Urothelium cell line (cell line): ENCODE data around the gene TPSD1.
"Not testable (repeated sequence)": the region's sequence is repeated elsewhere in the genome, so short reads cannot be mapped to it uniquely, and the experiment has no call there.

Source experiments
- DNase-seq: peaks from one replicate; pipeline ENCODE4 v3.0.0; 2011; ENCODE audit warnings: low spot score, mixed read lengths
- FAIRE-seq: peaks from 2 replicates; lab custom pipeline; 2011; peaks lifted over from hg19 to GRCh38; lab: Jason Lieb, UNC

TPSD1 gene

DNA sequence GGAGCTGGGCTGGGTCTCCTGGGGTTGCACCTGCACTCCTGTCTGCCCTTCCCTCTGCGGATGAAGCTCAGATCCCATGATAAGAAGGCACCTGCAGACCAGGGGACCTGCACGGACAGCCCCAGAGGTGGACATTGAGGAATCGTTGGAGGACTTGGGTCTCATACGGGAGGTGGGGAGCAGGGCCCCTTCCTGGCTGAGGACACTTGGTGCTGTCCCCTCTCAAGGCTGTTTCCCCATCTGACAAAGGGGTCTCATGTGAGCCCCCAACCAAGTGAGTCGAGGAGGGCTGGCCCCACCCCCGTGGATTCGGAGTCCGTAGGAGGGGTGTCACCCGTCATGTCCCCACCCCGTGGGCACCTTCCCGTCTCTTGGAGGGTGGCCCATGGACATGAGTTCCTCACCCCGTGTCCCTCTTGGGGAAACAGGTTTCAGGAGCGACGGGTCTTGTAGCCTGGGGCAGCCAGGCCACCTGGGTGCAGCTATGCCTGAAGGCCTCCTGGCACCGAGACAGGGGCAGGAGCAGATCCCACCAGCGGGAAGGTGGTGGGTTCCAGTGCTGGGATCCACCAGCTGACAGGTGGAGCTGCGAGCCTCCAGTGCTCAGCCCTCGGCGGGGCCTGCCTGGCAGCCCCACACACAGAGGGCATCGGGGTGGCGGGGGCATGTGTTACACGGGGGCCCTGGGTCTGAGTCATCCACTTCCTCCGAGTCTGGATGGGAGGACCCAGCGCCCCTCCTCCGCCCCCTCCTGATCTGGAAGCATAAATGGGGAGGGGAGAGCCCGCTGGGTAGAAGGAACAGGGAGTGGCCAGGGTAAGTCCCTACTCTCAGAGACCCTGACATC lies at the start of gene TPSD1:
Gene TPSD1, plus strand, starts transcription at position 794 of the 847 bp plus-strand sequence. CDS start 212 bp downstream, outside the sequence.
- not testable (repeated sequence) for FAIRE-seq, DNase-seq

DNA sequence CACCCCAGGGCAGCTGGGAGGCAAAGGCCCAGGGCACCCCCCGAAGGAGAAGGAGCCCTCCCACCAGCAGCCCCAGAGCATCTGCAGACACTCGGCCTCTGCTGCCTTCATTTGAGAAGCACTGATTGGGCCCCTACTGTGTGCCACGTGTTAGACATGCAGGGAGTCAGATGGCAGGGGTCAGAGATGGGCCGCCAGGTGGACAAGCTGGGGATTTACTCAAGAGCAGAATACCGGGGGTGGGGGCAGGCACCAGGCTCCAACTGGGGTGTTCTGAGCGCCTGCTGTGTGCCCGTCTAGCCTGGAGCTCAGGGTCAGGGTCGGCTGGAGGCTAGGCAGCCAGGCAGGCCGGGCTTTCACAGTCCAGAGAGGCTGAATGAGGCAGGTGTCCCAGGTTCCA lies 49.5 kb upstream of the TPSD1 start:
- DNase-seq: no peak
- FAIRE-seq: no peak

DNA sequence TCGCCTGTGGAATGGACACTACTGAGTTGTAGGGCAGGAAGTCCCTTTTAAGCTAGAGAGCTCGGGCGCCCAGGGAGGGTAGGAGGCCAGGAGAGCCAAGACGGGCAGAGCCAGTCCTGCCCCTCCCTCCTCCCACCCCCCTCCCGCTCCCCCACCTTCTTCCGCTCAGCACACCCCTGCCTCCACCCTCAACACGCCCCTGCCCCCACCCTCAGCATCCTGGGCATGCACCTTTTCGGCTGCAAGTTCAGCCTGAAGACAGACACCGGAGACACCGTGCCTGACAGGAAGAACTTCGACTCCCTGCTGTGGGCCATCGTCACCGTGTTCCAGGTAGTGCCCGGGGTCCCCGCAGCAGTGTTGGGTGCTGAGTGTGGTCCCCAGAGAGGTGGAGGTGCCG lies 49.1 kb upstream of the TPSD1 start:
- no peak for FAIRE-seq
- DNase-seq: no peak

DNA sequence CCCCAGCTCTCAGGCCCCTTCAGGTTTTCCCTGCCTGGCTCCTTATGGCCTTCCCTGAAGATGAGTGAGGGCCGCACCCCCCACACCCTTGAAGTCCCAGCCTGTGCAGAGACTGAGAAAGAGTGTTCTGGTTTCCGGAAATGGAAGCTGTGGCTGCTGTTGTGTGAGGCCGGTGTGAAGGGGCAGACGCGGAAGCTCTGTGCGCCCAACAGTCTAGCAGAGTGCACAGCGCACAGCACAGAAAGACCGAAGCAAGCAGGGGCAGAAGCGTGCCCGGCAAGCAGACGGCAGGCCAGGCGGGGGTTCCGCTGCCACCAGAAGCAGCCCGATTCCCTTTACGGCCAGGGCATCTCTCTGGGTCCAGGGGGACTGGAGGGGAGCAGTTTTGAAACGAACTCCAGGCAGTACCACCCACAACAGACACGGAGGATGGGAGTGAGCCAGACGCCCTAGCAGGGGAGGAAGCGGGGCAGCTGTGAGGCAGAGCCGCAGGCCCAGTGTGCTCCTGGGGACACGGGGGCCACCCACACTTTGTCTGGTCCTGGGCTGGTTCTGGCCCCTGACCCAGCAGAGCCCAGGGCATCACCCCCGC lies 47.5 kb upstream of the TPSD1 start:
- no peak for DNase-seq
- FAIRE-seq: no peak

DNA sequence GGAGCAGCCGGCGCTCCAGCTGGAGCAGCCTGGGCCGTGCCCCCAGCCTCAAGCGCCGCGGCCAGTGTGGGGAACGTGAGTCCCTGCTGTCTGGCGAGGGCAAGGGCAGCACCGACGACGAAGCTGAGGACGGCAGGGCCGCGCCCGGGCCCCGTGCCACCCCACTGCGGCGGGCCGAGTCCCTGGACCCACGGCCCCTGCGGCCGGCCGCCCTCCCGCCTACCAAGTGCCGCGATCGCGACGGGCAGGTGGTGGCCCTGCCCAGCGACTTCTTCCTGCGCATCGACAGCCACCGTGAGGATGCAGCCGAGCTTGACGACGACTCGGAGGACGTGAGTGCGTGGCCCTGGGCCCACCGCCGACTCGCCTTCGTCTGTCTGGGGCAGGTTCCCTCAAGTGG lies 46.8 kb upstream of the TPSD1 start:
- FAIRE-seq (no peak), DNase-seq (no peak)

DNA sequence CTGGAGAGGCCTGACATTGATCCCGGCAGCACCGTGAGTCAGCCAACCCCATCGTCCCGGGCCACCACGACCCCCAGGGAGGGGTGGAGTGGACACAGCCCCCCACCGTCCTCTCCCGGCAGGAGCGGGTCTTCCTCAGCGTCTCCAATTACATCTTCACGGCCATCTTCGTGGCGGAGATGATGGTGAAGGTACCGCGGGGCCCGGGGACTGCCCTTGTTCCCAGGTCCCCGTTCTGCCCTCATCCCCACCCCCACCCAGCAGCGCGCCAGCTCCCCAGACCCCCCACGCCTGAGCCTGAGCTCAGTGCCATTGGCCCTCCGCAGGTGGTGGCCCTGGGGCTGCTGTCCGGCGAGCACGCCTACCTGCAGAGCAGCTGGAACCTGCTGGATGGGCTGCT lies 45.4 kb upstream of the TPSD1 start:
- no peak for DNase-seq

DNA sequence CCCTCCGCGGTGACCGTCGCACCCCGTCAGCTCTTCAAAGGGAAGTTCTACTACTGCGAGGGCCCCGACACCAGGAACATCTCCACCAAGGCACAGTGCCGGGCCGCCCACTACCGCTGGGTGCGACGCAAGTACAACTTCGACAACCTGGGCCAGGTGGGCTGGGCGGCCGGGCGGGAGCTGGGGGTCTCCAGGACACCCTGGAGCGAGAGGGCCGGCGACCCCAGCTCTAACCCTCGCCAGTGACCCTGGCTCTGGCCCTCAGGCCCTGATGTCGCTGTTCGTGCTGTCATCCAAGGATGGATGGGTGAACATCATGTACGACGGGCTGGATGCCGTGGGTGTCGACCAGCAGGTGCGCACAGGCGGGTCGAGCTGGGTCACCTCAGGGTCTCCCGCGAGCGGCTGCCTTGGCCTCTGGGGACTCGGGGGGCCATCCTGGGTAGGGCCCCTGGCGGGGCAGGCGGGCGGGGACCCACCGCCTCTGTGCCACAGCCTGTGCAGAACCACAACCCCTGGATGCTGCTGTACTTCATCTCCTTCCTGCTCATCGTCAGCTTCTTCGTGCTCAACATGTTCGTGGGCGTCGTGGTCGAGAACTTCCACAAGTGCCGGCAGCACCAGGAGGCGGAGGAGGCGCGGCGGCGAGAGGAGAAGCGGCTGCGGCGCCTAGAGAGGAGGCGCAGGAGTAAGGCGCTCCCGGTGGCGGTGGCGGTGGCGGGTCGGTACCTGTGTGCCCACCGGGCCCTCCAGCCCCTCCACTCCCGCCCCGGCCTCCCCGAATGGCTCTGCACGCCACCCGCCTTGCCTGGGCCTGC lies 44.2 kb upstream of the TPSD1 start:
- DNase-seq (no peak), FAIRE-seq (no peak)

More for the DNA sequence above, 45.4 kb upstream of the TPSD1 start:
- no peak for FAIRE-seq

DNA sequence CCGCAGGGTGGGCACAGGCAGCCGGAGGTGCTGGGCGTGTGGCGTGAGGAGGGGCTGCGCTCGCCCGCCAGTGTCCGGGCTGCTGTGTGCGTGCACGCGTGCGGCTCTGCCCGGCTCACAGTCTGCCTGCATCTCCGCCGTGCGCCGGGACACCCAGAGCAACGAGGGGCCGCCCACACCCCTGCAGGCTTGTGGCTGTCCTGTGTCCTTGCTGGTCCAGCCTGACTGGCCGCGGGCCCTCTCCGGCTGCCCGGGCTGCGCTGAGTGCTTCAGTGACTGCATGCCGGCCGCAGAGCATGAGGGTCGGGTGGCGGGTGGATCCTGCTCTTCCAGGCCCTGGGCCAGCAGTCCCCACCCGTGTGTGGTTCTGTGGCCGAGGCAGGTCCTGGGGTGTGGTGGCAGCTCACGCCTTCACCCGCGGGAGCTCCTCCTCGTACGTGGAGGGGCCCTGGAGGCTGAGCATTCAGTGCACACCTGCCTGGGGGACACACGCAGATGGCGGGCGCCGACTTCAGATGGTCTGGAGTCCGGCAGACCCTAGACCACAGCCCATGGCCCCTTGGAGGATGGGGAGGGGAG lies 43.2 kb upstream of the TPSD1 start:
- DNase-seq: no peak
- FAIRE-seq: no peak

DNA sequence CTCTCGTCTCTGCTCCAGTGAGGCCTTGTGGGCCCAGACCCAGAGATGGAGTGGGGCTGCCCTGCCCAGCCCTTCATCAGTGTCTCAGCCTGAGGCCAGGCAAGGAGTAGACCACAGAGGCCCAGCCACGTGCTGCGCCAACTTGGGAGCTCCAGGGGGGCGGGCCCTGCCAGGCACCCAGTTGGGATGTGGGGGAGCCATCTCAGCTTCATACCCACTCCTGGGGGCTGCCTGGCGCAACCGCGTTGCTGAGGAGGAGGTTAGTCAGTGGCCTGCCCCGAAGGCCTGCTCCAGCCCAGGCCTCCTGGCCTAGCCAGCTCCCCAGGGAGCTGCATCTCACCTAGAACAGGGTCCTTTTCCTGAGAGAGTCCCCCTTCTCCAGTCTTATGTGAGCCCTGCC lies 42.6 kb upstream of the TPSD1 start:
- FAIRE-seq (no peak), DNase-seq (no peak)

DNA sequence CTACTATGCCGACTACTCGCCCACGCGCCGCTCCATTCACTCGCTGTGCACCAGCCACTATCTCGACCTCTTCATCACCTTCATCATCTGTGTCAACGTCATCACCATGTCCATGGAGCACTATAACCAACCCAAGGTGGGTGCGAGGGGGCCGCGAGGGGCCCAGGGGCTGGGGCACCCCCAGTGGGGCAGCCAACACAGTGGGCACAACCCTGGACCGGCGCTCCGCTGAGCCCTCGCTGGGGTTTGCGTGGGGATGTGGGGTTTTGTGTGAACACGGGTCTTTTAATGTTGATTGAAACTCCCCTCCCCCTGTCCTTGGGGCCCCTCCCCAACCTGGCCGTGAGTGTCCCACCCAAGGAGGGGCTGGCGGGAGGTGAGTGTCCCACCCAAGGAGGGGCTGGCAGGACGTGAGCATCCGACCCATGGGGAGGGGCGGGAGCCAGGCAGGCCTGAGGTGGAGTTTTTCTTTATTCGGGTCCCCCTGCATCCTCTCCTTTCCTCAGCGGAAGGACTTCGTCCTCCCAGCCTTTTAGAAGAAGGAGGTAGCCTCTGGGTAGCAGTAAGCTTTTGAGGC lies 42.0 kb upstream of the TPSD1 start:
- DNase-seq (no peak), FAIRE-seq (no peak)

DNA sequence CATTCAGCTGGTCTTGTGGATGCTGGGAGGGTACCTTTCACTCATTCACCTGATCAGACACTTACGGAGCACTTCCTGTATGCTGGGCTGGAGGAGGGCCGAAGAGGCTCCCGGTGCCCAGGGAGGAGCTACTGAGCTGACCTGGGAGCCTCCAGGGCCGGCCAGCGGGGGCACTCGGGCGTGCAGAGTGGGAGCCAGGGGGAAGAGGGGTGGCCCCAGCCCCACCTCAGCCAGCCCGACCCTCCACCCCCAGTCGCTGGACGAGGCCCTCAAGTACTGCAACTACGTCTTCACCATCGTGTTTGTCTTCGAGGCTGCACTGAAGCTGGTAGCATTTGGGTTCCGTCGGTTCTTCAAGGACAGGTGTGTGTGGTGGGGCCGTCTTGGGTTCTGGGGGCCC lies 41.1 kb upstream of the TPSD1 start:
- DNase-seq: no peak

DNA sequence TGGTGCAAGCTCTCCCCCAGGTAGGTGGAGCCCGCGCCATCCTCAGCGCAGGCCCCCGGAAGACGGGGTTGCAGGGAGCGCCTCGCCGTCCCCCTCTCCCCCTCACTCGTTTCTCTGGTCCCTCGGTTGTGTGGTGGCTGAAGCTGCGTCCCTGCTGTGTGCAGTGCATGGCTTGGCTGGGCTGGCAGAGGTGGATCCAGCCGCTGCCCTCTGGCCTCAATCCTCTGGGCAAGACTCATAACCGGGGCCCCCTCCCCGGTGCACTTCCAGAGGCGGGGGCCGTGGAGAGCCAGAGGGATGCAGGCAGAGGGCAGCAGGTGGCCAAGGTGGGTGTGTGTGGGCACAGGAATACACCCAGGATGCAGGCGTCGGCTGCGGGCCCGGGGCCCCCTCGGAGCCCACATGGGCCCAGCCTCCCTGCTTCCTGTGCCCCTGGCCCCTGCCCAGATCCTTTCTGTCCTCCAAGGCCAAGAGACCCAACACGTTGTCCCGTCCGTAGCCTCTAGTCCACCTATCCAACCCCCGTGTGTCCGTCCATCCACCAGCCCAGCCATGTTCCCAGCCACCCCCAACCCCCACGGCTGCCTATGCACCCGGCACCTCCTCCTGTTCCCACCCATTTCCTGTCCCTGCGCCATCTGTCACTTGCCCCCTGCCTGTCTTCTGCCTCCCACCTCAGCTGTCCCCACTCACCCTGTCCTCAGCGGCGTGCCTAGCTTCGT lies 40.1 kb upstream of the TPSD1 start:
- DNase-seq: no peak
- no peak for FAIRE-seq

More for the DNA sequence above, 41.1 kb upstream of the TPSD1 start:
- no peak for FAIRE-seq

DNA sequence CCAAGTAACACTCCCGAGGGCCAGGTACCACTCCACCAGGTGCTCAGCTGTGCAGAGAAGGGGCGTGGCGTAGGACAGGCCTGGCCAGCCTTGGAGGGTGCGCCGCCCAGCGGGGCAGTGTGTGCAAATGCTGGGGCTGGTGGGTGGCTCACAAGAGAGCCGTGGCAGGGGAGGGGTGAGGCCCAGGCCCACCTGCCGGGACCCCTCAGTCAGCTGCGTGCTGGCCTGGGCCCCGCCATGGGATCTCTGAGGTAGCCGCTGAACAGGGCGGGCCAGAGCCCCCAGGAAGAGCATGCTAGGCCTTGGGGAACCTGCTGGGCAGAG lies 39.6 kb upstream of the TPSD1 start:
- FAIRE-seq: no peak
- DNase-seq: no peak

DNA sequence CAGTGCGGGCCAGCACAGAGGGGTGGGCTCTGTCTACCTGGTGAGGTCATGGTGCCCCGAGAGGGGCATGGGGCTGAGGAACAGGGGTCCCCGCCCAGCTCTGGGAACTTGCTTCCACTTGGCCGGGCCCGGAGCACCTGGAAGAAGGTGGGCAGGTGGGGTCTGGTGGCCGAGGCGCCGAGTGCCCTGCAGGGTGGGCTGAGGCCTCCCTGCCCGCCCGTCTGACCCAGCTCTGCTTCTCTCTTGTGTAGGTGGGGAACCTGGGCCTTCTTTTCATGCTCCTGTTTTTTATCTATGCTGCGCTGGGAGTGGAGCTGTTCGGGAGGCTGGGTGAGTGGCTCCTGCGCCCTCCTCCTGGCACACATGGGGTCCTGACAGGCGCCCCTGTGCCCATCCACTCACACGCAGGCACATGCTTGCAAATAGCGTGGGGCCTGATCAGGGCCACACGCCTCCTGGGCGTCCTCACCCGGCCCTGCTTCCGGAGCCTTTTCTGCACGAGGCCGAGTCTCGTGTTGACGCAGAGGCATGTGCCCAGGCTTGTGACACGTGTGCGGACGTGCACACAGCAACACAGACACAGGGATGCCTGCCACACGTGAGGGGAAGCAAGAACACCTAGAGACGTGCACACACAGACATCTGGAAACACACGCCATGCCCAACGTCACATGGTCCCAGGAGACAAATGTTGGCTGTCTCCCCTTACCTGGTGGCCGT lies 39.0 kb upstream of the TPSD1 start:
- FAIRE-seq: no peak

DNA sequence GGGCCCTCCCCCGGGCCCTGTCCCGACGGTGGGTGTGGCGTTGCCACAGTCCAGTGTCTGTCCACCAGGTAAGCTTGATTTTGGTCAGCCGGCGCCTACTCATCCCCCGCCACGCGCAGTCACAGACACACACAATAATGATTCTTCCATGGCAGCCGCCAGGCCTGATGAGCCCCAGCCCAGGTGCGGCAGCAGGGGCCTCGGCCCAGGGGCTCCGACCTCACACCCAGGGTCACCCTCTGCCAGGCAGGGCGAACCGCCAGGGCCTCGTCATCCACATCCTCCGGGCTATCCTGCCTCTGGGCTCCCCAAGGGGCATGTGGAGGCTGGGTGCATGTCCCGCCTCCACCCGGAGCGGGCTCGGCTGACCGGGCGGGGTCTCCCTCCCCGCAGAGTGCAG lies 38.3 kb upstream of the TPSD1 start:
- FAIRE-seq (no peak), DNase-seq (no peak)

More for the DNA sequence above, 39.0 kb upstream of the TPSD1 start:
- no peak for DNase-seq

DNA sequence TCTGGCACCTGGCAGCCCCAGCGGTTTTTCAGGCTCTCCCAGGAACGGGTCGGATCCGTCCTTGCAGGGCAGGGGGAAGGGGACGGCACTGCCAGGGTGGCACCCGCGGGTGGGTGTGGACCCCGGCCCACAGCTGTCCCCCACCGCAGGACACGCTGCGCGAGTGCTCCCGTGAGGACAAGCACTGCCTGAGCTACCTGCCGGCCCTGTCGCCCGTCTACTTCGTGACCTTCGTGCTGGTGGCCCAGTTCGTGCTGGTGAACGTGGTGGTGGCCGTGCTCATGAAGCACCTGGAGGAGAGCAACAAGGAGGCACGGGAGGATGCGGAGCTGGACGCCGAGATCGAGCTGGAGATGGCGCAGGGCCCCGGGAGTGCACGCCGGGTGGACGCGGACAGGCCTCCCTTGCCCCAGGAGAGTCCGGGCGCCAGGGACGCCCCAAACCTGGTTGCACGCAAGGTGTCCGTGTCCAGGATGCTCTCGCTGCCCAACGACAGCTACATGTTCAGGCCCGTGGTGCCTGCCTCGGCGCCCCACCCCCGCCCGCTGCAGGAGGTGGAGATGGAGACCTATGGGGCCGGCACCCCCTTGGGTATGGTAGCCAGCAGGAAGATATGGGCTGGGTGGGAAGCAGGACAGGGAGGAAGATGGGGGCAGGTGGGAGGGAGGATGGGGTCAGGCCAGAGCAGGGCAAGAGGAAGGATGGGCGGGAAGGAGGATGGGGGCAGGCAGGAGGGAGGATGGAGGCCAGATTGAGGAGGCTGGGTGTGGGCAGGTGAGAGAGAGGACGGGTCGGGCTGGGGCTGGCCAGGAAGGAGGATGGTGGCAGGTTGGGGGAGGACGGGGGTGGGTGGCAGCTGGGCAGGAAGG lies 37.6 kb upstream of the TPSD1 start:
- peak; percentile 13 for FAIRE-seq
- DNase-seq: no peak

DNA sequence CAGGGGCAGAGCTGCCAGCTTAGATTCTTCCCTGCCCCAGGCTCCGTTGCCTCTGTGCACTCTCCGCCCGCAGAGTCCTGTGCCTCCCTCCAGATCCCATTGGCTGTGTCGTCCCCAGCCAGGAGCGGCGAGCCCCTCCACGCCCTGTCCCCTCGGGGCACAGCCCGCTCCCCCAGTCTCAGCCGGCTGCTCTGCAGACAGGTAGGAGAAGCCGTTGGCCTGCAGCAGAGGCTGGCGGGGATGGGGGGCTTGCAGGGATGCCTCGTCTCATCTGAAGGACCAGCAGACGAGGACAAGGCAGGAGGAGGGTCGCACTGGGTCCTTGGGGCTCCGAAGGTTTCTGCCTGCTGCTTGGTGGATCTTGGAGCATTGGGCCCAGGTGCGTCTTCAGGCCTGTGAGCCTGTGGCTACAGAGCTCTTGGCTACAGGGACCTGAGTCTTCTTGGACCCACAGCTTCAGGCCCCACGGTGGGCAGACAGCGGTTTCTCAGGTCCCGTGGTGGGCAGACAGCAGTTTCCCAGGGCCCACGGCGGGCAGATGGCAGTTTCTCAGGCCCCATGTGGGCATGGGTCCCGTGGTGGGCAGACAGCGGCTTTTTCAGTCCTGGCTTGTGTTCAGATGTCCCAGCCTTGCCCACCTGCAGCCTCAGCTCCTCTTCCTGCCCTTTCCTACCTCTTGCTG lies 36.8 kb upstream of the TPSD1 start:
- DNase-seq: no peak
- no peak for FAIRE-seq

DNA sequence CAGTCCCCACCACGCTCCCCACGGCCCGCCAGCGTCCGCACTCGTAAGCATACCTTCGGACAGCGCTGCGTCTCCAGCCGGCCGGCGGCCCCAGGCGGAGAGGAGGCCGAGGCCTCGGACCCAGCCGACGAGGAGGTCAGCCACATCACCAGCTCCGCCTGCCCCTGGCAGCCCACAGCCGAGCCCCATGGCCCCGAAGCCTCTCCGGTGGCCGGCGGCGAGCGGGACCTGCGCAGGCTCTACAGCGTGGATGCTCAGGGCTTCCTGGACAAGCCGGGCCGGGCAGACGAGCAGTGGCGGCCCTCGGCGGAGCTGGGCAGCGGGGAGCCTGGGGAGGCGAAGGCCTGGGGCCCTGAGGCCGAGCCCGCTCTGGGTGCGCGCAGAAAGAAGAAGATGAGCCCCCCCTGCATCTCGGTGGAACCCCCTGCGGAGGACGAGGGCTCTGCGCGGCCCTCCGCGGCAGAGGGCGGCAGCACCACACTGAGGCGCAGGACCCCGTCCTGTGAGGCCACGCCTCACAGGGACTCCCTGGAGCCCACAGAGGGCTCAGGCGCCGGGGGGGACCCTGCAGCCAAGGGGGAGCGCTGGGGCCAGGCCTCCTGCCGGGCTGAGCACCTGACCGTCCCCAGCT lies 35.7 kb upstream of the TPSD1 start:
- DNase-seq (no peak), FAIRE-seq (no peak)
